PFSK-1 (cell line): ENCODE measurements around the gene PRDM16.

Experiments
- FOXP2 ChIP-seq: optimal IDR thresholded peaks from 2 replicates; pipeline ENCODE3; 2011; ENCODE audit warnings: borderline replicate concordance, control low read depth, inconsistent platforms; ENCODE audit not compliant: insufficient read depth; ENCODE audit errors: extremely low read length, extremely low read depth
- POLR2AphosphoS5 ChIP-seq: IDR thresholded peaks from 2 replicates; pipeline ENCODE4 v1.6.1; 2012; ENCODE audit warnings: low read depth, mild to moderate bottlenecking, control low read depth, low read length, moderate library complexity
- SIN3A ChIP-seq: IDR thresholded peaks from 2 replicates; pipeline ENCODE4 v1.6.1; 2012; ENCODE audit warnings: mild to moderate bottlenecking, low read length, moderate library complexity, borderline replicate concordance; ENCODE audit not compliant: insufficient read depth
- TAF1 ChIP-seq: IDR thresholded peaks from 2 replicates; pipeline ENCODE4 v1.6.1; 2012; ENCODE audit warnings: low read length, control low read depth, borderline replicate concordance; ENCODE audit not compliant: insufficient read depth
- TF ChIP-seq, protein P1 (sequence below), 2 experiments: IDR thresholded peaks; 2 replicates each; pipeline versions ENCODE4 v1.6.1 to v1.8.0; 2011 to 2012; ENCODE audit warnings: low read depth in 2 of 2, low read length in 2 of 2, control low read depth in 1 of 2, inconsistent platforms in 1 of 2, mild to moderate bottlenecking in 1 of 2, moderate library complexity in 1 of 2; ENCODE audit not compliant: insufficient read depth in 1 of 2

Gene PRDM16

DNA sequence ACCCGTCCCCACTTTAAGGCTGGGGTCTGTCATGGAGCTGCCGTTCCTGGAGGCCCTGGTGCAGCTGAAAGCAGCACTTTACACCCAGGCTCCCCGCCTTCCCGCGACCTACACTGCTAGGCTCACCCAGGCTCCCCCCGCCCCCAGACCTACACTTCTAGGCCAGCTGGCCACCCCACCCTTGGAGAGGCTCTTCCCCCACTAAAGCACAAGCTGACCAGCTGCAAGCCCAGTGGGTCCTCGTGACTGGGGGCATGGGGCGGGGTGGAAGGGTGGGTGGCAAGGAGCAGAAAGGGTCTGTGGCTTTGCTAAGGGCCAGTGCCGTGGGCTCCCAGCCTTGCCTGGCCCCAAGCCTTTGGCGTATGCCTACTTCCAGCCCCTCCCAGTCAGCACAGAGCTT is 375.7 kb downstream of the PRDM16 start:
- TF ChIP-seq POLR2AphosphoS5, result no peak
- TF ChIP-seq SIN3A, result no peak

DNA sequence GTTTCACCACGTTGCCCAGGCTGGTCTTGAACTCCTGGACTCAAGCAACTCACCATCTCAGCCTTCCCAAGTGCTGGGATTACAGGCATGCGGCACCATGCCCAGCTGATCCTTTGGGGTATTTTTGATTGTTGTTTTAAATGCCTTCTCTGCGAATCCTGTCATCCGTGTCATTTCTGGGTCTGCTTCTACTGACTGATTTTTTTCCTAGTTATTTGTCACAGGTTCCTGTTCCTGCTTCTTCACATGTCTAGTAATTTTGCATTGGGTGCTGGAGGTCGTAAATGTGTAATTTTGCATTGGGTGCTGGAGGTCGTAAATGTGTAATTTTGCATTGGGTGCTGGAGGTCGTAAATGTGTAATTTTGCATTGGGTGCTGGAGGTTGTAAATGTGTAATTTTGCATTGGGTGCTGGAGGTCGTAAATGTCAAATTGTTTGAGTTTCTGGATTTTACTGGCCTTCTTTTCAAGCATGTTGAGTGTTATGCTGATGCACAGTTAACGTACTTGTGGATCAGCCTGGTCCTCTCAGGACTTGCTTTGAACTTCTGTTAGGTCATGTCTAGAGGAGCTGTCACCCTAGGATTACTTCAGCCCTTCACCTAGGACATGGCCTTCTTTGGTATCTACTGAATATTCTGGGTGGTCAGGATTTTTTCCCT is 381.3 kb downstream of the PRDM16 start:
- no peak for TF ChIP-seq POLR2AphosphoS5
- no peak for TF ChIP-seq SIN3A

DNA sequence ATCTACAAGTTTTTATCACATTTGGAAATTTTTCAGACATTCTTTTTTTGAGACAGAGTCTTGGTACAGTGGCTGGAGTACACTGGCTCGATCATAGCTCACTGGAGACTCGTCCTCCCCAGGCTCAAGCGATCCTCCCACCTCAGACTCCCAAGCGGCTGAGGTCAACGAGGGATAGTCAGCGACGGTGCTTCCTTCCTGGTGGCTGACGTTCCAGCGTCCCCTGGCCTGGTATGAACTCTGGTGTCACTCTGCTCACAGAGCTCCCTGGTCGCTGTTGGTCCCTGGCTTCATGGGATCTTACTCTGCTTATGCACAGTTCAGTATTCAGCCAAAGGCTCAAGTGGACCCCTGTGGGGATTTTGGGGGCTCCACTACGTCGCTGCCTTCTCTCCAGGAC is 382.0 kb downstream of the PRDM16 start:
- TF ChIP-seq SIN3A (no peak), FOXP2 (no peak), TAF1 (no peak), POLR2AphosphoS5 (no peak)
- TF ChIP-seq, protein P1, sequence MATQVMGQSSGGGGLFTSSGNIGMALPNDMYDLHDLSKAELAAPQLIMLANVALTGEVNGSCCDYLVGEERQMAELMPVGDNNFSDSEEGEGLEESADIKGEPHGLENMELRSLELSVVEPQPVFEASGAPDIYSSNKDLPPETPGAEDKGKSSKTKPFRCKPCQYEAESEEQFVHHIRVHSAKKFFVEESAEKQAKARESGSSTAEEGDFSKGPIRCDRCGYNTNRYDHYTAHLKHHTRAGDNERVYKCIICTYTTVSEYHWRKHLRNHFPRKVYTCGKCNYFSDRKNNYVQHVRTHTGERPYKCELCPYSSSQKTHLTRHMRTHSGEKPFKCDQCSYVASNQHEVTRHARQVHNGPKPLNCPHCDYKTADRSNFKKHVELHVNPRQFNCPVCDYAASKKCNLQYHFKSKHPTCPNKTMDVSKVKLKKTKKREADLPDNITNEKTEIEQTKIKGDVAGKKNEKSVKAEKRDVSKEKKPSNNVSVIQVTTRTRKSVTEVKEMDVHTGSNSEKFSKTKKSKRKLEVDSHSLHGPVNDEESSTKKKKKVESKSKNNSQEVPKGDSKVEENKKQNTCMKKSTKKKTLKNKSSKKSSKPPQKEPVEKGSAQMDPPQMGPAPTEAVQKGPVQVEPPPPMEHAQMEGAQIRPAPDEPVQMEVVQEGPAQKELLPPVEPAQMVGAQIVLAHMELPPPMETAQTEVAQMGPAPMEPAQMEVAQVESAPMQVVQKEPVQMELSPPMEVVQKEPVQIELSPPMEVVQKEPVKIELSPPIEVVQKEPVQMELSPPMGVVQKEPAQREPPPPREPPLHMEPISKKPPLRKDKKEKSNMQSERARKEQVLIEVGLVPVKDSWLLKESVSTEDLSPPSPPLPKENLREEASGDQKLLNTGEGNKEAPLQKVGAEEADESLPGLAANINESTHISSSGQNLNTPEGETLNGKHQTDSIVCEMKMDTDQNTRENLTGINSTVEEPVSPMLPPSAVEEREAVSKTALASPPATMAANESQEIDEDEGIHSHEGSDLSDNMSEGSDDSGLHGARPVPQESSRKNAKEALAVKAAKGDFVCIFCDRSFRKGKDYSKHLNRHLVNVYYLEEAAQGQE (IDR thresholded peaks at IDR 0.05; ENCODE audit: insufficient read depth in 1 of 2, low read depth in 2 of 2, low read length in 2 of 2), result no peak

DNA sequence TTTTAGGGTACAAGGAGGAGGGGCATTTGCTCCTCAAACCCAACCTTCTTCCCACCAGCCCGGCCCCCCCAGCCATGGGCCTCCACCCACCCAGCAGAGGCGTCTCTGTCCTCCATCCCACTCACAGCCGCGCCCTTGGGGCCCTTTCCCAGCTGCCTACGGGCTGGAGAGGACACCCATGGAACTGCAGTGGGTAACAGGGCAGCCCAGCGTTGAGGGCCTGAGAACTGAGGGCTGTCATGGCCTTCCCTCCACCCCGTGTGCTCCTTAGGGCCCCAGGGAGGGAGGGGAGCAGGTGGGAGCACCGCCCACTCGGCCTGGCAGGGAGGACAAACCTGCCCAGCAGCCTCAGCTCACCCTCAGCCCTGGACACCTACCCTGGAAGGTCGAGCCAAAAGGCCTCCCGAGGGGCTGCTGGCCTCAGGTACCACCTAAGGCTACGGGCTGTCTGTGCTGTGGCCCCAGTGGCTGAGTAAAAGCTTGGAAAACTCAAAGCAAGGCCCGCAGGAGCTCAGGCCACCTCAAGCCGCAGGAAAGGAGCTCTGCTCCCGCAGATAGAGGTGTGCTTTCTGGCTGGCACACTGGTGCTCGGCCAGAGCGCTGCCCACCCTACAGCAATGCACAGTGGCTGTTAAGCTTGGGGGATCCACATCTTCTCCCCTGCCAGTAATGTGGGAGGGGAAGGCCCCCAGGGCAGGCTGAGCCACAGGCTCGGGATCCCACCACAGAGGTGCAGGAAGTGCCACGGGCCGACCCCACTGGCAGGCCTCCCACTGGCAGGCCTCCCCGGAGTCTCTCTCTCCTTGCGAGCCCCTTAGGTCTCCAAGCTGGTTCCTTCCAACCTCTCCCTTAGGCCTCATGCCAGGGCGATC is 383.2 kb downstream of the PRDM16 start:
- TF ChIP-seq, protein P1 (IDR thresholded peaks at IDR 0.05; ENCODE audit: insufficient read depth in 1 of 2, low read depth in 2 of 2, low read length in 2 of 2), result no peak
- no peak for TF ChIP-seq SIN3A
- no peak for TF ChIP-seq POLR2AphosphoS5
- TF ChIP-seq FOXP2, result no peak
- TF ChIP-seq TAF1, result no peak

DNA sequence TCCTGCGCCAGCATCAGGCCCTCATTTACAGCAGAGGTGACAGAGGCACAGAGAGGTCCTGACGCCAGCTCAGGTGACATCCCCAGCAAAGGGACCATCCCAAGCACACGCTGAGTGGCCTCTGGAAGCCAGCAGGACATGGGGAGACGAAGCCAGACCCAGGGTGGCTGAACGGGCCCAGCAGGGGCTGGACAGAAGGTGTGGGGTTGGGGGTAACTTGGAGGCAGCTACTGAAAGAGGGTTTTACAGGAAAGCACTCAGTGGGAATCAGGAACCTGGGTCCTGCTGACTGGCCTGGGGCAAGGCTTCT is 383.8 kb downstream of the PRDM16 start:
- TF ChIP-seq FOXP2, result no peak
- TF ChIP-seq, protein P1 (IDR thresholded peaks at IDR 0.05; ENCODE audit: insufficient read depth in 1 of 2, low read depth in 2 of 2, low read length in 2 of 2), result no peak

DNA sequence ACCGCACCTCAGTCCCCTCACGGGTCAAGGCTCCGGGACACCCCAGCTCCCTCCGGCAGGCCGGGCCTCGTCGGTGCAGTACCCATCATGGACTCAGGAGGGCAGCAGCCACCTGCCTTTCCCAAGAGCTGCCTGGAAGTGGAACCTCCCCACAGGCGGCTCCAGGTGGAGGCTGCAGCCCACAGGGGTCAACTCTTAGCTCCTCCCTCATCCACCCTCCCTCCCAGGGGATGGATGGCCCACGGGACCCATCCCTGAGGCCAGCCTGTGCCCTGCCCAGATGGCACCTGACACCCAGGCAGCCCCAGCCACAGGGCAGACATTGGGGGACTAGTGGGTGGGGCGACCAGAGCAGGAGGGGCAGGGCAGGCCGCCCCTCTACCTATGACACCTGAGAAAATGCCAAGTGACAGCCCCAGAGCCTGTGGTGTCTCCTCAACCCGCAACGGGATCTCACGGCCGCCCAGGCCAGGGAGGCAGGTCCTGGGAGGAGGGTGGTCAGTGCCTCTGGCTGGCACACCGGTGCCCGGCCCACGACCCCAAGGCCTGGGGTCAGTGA is 384.3 kb downstream of the PRDM16 start:
- no peak for TF ChIP-seq TAF1
- TF ChIP-seq FOXP2, result no peak
- TF ChIP-seq SIN3A, result no peak
- TF ChIP-seq, protein P1 (IDR thresholded peaks at IDR 0.05; ENCODE audit: insufficient read depth in 1 of 2, low read depth in 2 of 2, low read length in 2 of 2), result no peak
- TF ChIP-seq POLR2AphosphoS5, result no peak
